Activated T-helper 1 cell treated with anti-CD3 and anti-CD28 coated beads, Interleukin-12 subunit alpha, Interleukin-12 subunit beta, Interleukin-2, Interleukin-4 antibody, amounts not matched to agents 30 ng/mL and 10 ng/mL and 1 ng/mL, durations not matched to agents 14 hours and 24 hours and 36 hours (primary cell): Measurements from ENCODE around the gene SOWAHD. TPM values are rescaled to one million over a fixed set of nuclear protein-coding genes. Genes with fewer than 3 reads are reported as not detected.
"Not testable (repeated sequence)": the region's sequence is repeated elsewhere in the genome, so short reads cannot be mapped to it uniquely, and the experiment has no call there.

Experiments used
- DNase-seq: peaks from one replicate; pipeline ENCODE4 v3.0.0; 2021; ENCODE audit warnings: low spot score
- H3K27ac Mint-ChIP-seq: one replicate; pipeline ENCODE4 v1.8.0; 2021; ENCODE audit warnings: mild to moderate bottlenecking, mixed read lengths
- H3K27me3 Mint-ChIP-seq: one replicate; pipeline ENCODE4 v1.8.0; 2022; ENCODE audit warnings: mild to moderate bottlenecking, moderate library complexity, mixed read lengths; ENCODE audit not compliant: insufficient read depth
- H3K36me3 Mint-ChIP-seq: one replicate; pipeline ENCODE4 v1.8.0; 2021; ENCODE audit warnings: low read depth, mixed read lengths
- H3K4me1 Mint-ChIP-seq: one replicate; pipeline ENCODE4 v1.8.0; 2021; ENCODE audit warnings: low read depth, mixed read lengths
- H3K4me3 Mint-ChIP-seq: one replicate; pipeline ENCODE4 v1.8.0; 2021; ENCODE audit warnings: mild to moderate bottlenecking, moderate library complexity, mixed read lengths
- H3K9me3 Mint-ChIP-seq: one replicate; pipeline ENCODE4 v1.8.0; 2021; ENCODE audit warnings: mixed read lengths
- intact Hi-C: fragments of 100-400 bp; cut with micrococcal nuclease; formaldehyde crosslinking; loops from one replicate; pipeline ENCODE4 v1.15.1; 2024
- total RNA-seq: library from RNA; stranded (reverse); gene quantifications from 2 replicates; pipeline ENCODE4 v1.2.3, GENCODE V29; 2022

The SOWAHD gene
- total RNA-seq, 1 donor from 2014 or later: 0.21 TPM

DNA sequence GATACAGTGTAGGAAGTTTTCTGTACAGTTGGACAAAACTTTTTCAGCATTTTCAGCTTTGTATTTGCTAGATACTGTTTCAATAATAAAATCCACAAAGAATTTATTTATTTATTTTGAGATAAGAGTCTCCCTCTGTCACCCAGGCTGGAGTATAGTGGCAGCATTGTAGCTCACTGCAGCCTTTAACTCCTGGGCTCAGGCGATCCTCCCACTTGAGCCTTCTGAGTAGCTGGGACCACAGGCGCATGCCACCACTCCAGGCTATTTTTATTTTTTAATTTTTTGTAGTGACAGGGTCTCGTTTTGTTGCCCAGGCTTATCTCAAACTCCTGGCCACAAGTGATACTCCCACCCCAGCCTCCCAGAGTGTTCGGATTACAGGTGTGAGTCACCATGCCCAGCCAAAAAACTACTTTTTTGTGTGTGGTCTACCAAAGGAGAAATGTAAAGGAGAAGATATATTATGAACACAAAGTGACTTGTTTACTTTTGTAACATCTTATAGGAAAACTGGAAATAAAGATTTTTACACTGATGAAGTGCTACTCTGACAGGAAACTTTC is 13.0 kb upstream of the SOWAHD start:
- no peak for DNase-seq
- Mint-ChIP-seq H3K4me3 (no peak overlapping the region), H3K9me3 (no peaks in the 10 kb centered on the region), H3K36me3 (no peaks in the 10 kb centered on the region), H3K27me3 (peaks cover 3% of the 10 kb centered on the region), H3K27ac (no peak overlapping the region), H3K4me1 (no peaks in the 10 kb centered on the region)
- intact Hi-C loops: no loop called here

DNA sequence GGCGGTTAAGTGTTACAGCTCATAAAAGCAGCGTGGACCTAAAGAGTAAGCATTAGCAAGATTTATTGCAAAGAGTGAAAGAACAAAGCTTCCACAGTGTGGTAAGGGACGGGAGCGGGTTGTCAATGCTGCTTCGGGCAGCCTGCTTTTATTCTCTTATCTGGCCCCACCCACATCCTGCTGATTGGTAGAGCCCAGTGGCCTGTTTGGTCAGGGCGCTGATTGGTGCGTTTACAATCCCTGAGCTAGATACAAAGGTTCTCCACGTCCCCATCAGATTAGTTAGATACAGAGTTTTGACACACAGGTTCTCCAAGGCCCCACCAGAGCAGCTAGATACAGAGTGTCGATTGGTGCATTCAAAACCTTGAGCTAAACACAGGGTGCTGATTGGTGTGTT is 8.3 kb upstream of the SOWAHD start:
- H3K36me3 Mint-ChIP-seq, H3K4me3 Mint-ChIP-seq, H3K9me3 Mint-ChIP-seq, intact Hi-C loops, H3K27ac Mint-ChIP-seq, DNase-seq, H3K27me3 Mint-ChIP-seq: not testable (repeated sequence)
- H3K4me1 Mint-ChIP-seq: peaks cover 15% of the 10 kb centered on the region

DNA sequence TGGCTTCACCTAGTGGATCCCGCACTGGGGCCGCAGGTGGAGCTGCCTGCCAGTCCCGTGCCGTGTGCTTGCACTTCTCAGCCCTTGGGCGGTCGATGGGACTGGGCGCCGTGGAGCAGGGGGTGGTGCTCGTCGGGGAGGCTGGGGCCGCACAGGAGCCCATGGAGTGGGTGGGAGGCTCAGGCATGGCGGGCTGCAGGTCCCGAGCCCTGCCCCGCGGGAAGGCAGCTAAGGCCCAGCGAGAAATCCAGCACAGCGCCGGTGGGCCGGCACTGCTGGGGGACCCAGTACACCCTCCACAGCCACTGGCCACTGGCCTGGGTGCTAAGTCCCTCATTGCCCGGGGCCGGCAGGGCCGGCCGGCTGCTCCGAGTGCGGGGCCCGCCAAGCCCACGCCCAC is 7.6 kb upstream of the SOWAHD start:
- H3K36me3 Mint-ChIP-seq, DNase-seq, H3K27ac Mint-ChIP-seq, H3K27me3 Mint-ChIP-seq, H3K4me3 Mint-ChIP-seq, intact Hi-C loops, H3K9me3 Mint-ChIP-seq: not testable (repeated sequence)
- H3K4me1 Mint-ChIP-seq: peaks cover 22% of the 10 kb centered on the region

DNA sequence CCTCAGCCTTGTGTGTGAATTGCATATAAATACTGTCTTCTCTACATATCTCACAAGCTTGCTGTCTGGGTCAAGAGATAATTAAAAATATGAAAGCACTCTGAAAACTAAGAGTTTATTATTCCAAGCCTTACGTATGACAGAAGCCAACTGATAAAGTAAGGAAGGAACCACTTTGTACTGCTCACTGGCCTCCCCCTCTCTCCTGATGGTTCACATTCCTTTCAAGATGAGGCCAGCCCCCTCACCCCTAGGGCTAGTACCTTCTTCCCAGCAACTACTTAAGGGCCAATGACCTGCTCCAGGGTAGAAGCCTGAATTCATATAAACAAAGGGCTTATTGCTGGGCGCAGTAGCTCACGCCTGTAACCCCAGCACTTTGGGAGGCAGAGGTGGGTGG is 5.4 kb upstream of the SOWAHD start:
- H3K27me3 Mint-ChIP-seq: no peaks in the 10 kb centered on the region
- no peaks in the 10 kb centered on the region for H3K9me3 Mint-ChIP-seq
- peak overlapping the region; percentile 94 for H3K27ac Mint-ChIP-seq
- no peak overlapping the region for H3K4me3 Mint-ChIP-seq
- DNase-seq: no peak
- H3K4me1 Mint-ChIP-seq: peaks cover 43% of the 10 kb centered on the region
- H3K36me3 Mint-ChIP-seq: peaks cover 3% of the 10 kb centered on the region
- intact Hi-C loops: no loop called here

DNA sequence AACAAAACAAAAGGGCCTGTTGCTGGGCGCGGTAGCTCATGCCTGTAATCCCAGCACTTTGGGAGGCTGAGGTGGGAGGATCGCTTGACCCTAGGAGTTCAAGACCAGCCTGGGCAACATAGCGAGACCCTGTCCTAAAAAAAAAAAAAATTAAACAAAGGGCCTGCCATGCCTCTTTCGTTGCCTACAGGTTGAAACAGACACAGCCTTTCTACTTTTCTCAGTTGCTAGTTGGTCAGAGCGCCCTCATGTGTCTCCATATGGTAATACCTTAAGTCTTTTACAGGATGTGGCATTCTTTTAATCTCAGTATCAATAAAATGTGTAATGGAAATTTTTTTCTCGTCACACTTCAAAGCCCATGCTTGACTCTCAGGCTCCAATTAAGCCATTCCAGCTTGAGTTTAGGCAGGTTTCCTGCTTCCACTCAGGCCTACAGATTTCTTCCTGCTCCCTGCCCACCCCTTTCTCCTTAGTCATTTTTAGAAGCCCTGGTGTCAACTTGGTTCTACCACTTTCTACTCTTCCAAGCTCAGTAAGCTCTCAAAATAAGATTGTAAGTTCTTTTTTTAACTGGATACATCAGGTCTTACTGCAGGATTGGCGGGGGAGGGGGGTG is 4.6 kb upstream of the SOWAHD start:
- Mint-ChIP-seq H3K36me3 (peaks cover 3% of the 10 kb centered on the region), H3K4me3 (peak overlapping the region; percentile 40), H3K27me3 (no peaks in the 10 kb centered on the region), H3K9me3 (no peaks in the 10 kb centered on the region), H3K27ac (peak overlapping the region; percentile 94), H3K4me1 (peaks cover 43% of the 10 kb centered on the region)
- intact Hi-C loops: no loop called here
- peak; percentile 59 for DNase-seq

DNA sequence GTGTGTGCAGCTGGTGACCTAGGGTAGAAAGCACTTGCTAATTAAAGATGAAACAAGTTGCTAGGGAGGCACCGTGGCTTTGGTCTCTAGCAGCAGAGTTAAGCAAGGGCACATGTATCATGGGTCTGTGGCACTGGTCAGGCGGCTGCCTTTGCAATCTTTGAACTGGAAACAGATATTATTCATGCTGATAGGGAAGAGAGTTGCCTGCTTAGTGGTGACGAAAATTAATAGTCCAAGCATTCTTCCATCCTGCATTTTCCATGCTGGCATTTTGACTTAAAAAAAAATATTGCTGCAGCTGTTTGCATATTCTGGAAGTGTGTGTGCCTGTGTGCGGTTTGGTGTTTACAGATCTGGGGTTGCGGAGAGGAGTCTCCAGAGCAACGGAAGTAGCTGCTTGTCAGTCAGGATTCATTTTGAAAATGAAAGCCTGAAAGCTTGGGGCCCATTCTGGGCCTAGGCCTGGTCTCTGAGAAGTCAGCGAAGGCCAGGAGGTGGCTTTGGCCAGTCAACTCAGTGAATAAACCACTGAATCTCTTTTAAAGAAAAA is 2.3 kb upstream of the SOWAHD start:
- H3K4me3 Mint-ChIP-seq: peak overlapping the region; percentile 72
- intact Hi-C loops: loop anchor here (1.0 to 2.0 kb wide), 7 partner anchors 35 to 150 kb away; partner anchors contain the start of genes NKRF, RPL39 and SEPTIN6
- peak overlapping the region; percentile 94 for H3K27ac Mint-ChIP-seq
- H3K9me3 Mint-ChIP-seq: no peaks in the 10 kb centered on the region
- no peaks in the 10 kb centered on the region for H3K27me3 Mint-ChIP-seq
- H3K4me1 Mint-ChIP-seq: peaks cover 43% of the 10 kb centered on the region
- peaks cover 3% of the 10 kb centered on the region for H3K36me3 Mint-ChIP-seq
- peak; percentile 69 for DNase-seq

DNA sequence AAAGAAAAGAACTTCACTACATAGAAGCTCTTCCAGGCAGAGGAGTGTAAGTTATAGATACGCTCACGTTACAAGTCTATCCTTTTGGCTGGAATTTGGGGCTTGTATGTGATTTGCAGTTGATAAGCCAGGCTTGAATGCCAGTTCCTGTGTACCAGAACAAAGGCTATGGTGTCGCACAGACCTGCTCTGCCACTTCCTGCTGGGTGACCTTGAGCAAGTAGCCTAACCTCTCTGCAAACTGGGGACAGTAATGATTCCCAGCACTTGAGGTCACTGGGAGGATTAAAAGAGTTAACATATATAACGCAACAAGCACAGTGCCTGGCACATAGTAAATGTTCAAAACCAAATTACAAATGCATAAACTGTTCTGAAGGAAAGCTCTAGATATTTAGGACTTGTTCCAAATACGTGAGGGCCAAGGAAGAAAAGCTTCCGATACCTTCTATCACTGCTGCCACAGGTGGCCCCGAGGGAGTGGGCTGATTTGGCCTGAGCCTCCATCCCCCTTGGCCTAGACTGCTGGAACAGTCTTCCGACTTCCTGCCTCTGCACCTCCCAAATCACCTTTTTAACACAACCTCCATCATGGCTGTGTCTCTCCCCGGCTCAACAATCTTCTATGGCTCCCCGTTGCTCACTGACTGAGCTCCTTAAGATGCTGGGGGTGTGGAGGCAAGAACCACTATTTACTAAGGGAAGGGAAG is 1.3 kb upstream of the SOWAHD start:
- Mint-ChIP-seq H3K27me3 (no peaks in the 10 kb centered on the region), H3K36me3 (peaks cover 3% of the 10 kb centered on the region), H3K4me1 (peaks cover 43% of the 10 kb centered on the region), H3K4me3 (peak overlapping the region; percentile 77), H3K9me3 (no peaks in the 10 kb centered on the region), H3K27ac (peak overlapping the region; percentile 94)
- DNase-seq: no peak
- intact Hi-C loops: loop anchor here (1.0 to 2.0 kb wide), 7 partner anchors 34 to 151 kb away; partner anchors contain the start of genes NKRF, RPL39 and SEPTIN6

DNA sequence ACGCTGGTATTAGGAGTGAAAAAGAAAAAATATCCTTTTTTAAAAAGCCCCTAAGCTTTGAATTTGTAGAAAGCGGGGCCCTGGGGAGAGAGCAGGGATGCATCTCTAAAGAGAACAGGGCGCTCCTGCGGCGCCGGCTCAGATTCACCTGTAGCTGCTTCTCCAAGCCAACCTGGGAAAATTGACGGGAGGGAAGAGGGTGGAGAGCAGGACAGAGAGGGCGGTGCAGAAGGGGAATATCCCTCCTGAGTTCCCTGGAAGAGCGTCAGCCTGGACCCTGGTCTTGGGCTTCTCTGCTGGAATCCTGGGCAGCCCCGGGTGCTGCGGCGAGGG is 776 bp upstream of the SOWAHD start:
- DNase-seq: no peak
- Mint-ChIP-seq H3K27ac (peak overlapping the region; percentile 94), H3K36me3 (peaks cover 3% of the 10 kb centered on the region), H3K4me3 (peak overlapping the region; percentile 77), H3K9me3 (no peaks in the 10 kb centered on the region), H3K27me3 (no peaks in the 10 kb centered on the region), H3K4me1 (peaks cover 44% of the 10 kb centered on the region)
- intact Hi-C loops: loop anchor here (2.0 kb wide), 3 partner anchors 33 to 75 kb away; partner anchors contain the start of gene RPL39

DNA sequence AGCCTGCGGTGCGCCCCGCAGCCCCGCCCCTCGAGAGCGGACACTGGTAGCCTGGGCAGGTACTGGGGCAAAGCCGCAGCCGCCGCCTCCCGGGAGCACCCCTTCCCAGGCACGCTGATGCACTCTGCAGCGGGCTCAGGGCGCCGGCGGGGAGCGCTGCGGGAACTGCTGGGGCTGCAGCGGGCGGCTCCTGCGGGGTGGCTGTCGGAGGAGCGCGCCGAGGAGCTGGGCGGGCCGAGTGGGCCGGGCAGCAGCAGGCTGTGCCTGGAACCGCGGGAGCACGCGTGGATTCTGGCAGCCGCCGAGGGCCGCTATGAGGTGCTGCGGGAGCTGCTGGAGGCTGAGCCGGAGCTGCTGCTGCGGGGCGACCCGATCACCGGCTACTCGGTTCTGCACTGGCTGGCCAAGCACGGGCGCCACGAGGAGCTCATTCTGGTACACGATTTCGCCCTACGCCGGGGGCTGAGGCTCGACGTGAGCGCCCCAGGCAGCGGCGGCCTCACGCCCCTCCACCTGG is 401 bp downstream of the SOWAHD start:
- Mint-ChIP-seq H3K27ac (no peak overlapping the region), H3K9me3 (no peaks in the 10 kb centered on the region), H3K27me3 (no peaks in the 10 kb centered on the region), H3K36me3 (peaks cover 3% of the 10 kb centered on the region), H3K4me3 (peak overlapping the region; percentile 15), H3K4me1 (peaks cover 46% of the 10 kb centered on the region)
- peak; percentile 9 for DNase-seq
- intact Hi-C loops: no loop called here

DNA sequence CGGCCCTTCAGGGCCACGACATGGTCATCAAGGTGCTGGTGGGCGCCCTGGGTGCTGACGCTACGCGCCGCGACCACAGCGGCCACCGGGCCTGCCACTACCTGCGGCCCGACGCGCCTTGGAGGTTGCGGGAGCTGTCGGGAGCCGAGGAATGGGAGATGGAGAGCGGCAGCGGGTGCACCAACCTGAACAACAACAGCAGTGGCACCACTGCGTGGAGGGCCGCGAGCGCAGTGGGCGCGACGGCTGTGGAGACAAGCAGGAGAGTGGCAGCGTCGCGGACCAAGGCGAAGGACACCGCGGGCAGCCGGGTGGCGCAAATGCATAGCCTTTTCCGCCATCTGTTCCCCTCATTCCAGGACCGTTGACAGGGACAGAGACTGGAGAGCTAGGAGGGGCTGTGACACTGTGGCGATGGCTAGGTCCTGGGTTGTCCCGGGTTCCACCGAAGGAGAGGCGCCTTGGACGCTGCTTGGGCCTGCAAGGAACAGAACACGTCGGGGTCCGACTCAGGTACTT is 919 bp downstream of the SOWAHD start:
- intact Hi-C loops: no loop called here
- H3K4me1 Mint-ChIP-seq: peaks cover 41% of the 10 kb centered on the region
- DNase-seq: no peak
- H3K27me3 Mint-ChIP-seq: no peaks in the 10 kb centered on the region
- H3K4me3 Mint-ChIP-seq: peak overlapping the region; percentile 15
- no peak overlapping the region for H3K27ac Mint-ChIP-seq
- peaks cover 3% of the 10 kb centered on the region for H3K36me3 Mint-ChIP-seq
- H3K9me3 Mint-ChIP-seq: no peaks in the 10 kb centered on the region

DNA sequence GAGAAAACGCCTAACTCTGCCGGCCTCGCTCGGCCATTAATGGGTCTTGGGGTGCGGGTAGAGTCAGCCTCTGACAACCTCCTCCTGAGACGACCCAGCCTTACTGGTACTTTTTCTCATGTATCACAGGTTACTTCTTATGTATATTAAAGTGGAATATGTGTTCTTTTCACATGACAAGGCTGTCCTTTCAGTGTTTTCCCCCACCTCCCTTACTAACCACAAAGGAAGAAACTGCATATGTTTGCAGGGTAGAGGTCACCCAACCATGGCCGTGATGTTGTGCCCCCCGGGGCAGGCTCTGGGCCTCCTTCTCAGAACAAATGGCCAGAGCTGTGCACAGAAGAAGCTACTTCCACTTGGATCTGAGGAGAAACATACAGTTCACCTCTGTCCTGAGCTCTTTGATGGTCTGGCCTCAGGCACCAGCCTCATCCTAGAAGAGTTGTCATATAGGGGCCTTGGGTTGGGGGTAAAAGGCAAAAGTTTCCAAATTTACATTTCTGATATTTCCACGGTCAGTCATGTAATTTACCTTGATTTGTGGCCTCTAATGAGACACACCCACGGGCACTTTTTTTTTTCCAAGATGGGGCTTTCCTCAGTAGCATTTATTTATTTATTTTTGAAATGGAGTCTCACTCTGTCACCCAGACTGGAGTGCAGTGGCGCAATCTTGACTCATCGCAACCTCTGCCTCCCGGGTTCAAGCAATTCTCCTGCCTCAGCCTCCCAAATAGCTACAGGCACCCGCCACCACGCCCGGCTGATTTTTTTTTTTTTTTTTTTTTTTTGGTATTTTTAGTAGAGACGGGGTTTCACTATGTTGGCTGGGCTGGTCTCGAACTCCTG is 1.9 kb downstream of the SOWAHD start:
- intact Hi-C loops: no loop called here
- no peak overlapping the region for H3K27ac Mint-ChIP-seq
- DNase-seq: no peak
- H3K27me3 Mint-ChIP-seq: no peaks in the 10 kb centered on the region
- peaks cover 3% of the 10 kb centered on the region for H3K36me3 Mint-ChIP-seq
- H3K9me3 Mint-ChIP-seq: no peaks in the 10 kb centered on the region
- peak overlapping the region; percentile 15 for H3K4me3 Mint-ChIP-seq
- H3K4me1 Mint-ChIP-seq: peaks cover 32% of the 10 kb centered on the region

DNA sequence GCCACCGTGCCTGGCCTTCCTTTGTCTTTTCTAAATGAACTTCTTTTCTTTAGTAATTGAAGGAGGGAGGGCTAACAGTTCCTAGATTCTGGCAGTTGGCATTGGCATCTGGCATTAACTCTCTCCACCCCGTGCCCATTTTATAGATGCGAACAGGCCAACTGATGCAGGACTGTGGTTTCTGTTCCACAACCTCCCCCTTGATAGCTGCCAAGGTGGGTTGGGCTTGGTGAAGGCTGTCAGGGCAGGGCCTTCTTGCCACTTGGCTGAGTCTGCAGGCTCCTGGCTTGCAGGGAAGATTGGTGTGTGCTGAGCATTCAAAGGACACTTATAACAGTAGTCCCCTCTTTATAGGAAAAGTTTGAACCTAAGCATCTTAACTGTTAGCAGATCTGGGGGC is 4.3 kb downstream of the SOWAHD start:
- Mint-ChIP-seq H3K27me3 (no peaks in the 10 kb centered on the region), H3K27ac (no peak overlapping the region), H3K36me3 (no peaks in the 10 kb centered on the region), H3K4me3 (no peak overlapping the region), H3K9me3 (no peaks in the 10 kb centered on the region), H3K4me1 (peaks cover 7% of the 10 kb centered on the region)
- no peak for DNase-seq
- intact Hi-C loops: no loop called here
